GM12892 (cell line): Measurements from ENCODE around the gene VWA1.

Experiments
- POLR2A ChIP-seq: IDR thresholded peaks from 2 replicates; pipeline ENCODE4 v1.6.1; 2011; ENCODE audit warnings: low read depth, low read length, control low read depth
- POLR2AphosphoS5 ChIP-seq: IDR thresholded peaks from 2 replicates; pipeline ENCODE4 v1.6.1; 2011; ENCODE audit warnings: low read depth, low read length, control low read depth

- no peak for TF ChIP-seq POLR2A
- no peak for TF ChIP-seq POLR2AphosphoS5
These were observed 42.5 kb upstream of the VWA1 start for GRCh38 chr1:1393014-1393413.
